PC-9 (cell line): ENCODE results near the gene PPP2R5A. TPM values are rescaled to one million over a fixed set of nuclear protein-coding genes. Genes with fewer than 3 reads are reported as not detected.

ENCODE experiments used
- BruUV-seq: library from RNA; stranded (reverse); fragments of 400-500 nt; replicated peaks from 2 replicates; lab custom pipeline; 2021; lab: Mats Ljungman, UMichigan
- CTCF ChIA-PET: fragments of 300-600 bp; sonication (Branson Sonifier 250); formaldehyde crosslinking; loops from one replicate; lab custom pipeline; 2022; ENCODE audit warnings: antibody characterized with exemption; lab: Charles Lee
- POLR2A ChIA-PET: fragments of 300-600 bp; sonication (Branson Sonifier 250); formaldehyde crosslinking; loops from one replicate; lab custom pipeline; 2022; ENCODE audit warnings: antibody characterized with exemption; ENCODE audit not compliant: unreplicated experiment; lab: Charles Lee
- DNase-seq, 2 experiments: peaks; one replicate each; pipeline versions ENCODE4 v3.0.0 to v3.0.0-alpha.2; 2015 to 2022; ENCODE audit warnings: mixed read lengths in 1 of 2
- H2AFZ ChIP-seq: fragments of 200-600 bp; sonication (generic); 2 replicates; pipeline ENCODE4 v1.8.1; 2017; ENCODE audit warnings: antibody characterized with exemption
- H3F3A ChIP-seq: fragments of 200-600 bp; sonication (generic); 2 replicates; pipeline ENCODE4 v1.8.1; 2017; ENCODE audit warnings: antibody characterized with exemption, mild to moderate bottlenecking, low read depth; ENCODE audit not compliant: insufficient read depth
- H3K27ac ChIP-seq: fragments of 200-600 bp; sonication (generic); 2 replicates; pipeline ENCODE4 v1.6.1; 2016; ENCODE audit warnings: mixed run types
- H3K27me3 ChIP-seq: fragments of 200-600 bp; sonication (generic); 2 replicates; pipeline ENCODE4 v1.6.1; 2016; ENCODE audit warnings: low read depth, mixed run types; ENCODE audit not compliant: insufficient read depth
- H3K36me3 ChIP-seq: fragments of 200-600 bp; sonication (generic); 2 replicates; pipeline ENCODE4 v1.6.1; 2016; ENCODE audit warnings: low read depth, mixed run types
- H3K4me1 ChIP-seq: fragments of 200-600 bp; sonication (generic); replicated peaks from 2 replicates; pipeline ENCODE4 v1.6.1; 2016; ENCODE audit warnings: mixed run types; ENCODE audit not compliant: insufficient read depth
- H3K4me2 ChIP-seq: fragments of 200-600 bp; sonication (generic); 2 replicates; pipeline ENCODE4 v1.6.1; 2017; ENCODE audit warnings: mixed run types
- H3K4me3 ChIP-seq: fragments of 200-600 bp; sonication (generic); 2 replicates; pipeline ENCODE4 v1.6.1; 2016; ENCODE audit warnings: mixed run types
- H3K79me2 ChIP-seq: fragments of 200-600 bp; sonication (generic); 2 replicates; pipeline ENCODE4 v1.6.1; 2017; ENCODE audit warnings: low read depth, mixed run types
- H3K9me2 ChIP-seq: fragments of 200-600 bp; sonication (generic); 2 replicates; pipeline ENCODE4 v1.8.1; 2017; ENCODE audit warnings: mild to moderate bottlenecking; ENCODE audit not compliant: insufficient read depth
- H3K9me3 ChIP-seq: fragments of 200-600 bp; sonication (generic); 2 replicates; pipeline ENCODE4 v1.8.1; 2016; ENCODE audit warnings: low read depth; ENCODE audit not compliant: insufficient read depth
- H4K20me1 ChIP-seq: fragments of 200-600 bp; sonication (generic); 2 replicates; pipeline ENCODE4 v1.8.1; 2017; ENCODE audit not compliant: insufficient read depth
- CTCF ChIP-seq: fragments of 200-600 bp; sonication (generic); conservative IDR thresholded peaks from 2 replicates; pipeline ENCODE4 v1.6.1; 2017; ENCODE audit warnings: mixed run types, antibody characterized with exemption, mild to moderate bottlenecking, moderate library complexity
- EZH2 ChIP-seq: fragments of 200-600 bp; sonication (generic); IDR thresholded peaks from 2 replicates; pipeline ENCODE4 v1.8.0; 2017; ENCODE audit warnings: antibody characterized with exemption, low read depth
- intact Hi-C: fragments of 100-400 bp; cut with micrococcal nuclease; formaldehyde crosslinking; loops from one replicate; pipeline ENCODE4 v1.10.0; 2022; ENCODE audit not compliant: unreplicated experiment
- total RNA-seq: library from RNA; stranded (reverse); gene quantifications from 2 replicates; pipeline ENCODE4 v1.2.3, GENCODE V29; 2021

The PPP2R5A gene
- total RNA-seq, 1 experiment from 2014 or later = 26.7 TPM

- intact Hi-C loops = no loop called here
- Histone ChIP-seq H3K36me3 (peaks cover 12% of the 10 kb centered on the region; the same call in 1 of the 2 replicates), H3K4me2 (no peak overlapping the region), H3K9me3 (no peaks in the 10 kb centered on the region), H3K4me1 (no peaks in the 10 kb centered on the region), H4K20me1 (peaks cover 7% of the 10 kb centered on the region; the same call in 1 of the 2 replicates), H2AFZ (no peak overlapping the region), H3K4me3 (no peak overlapping the region), H3K9me2 (no peaks in the 10 kb centered on the region), H3F3A (peaks cover 4% of the 10 kb centered on the region; the same call in 1 of the 2 replicates), H3K79me2 (no peaks in the 10 kb centered on the region), H3K27me3 (no peaks in the 10 kb centered on the region), H3K27ac (no peak overlapping the region)
- no TSS peak for BruUV-seq
- CTCF ChIA-PET = interaction anchor here (1.0 kb wide), 1 partner anchor 274 kb away, joined by 4 read pairs; no protein-coding TSS in a partner anchor
- DNase-seq = no peak
- TF ChIP-seq CTCF = no peak
- TF ChIP-seq EZH2 = no peak
- POLR2A ChIA-PET = no interaction called here
Measured at GRCh38 chr1:212344905-212345304, 59.7 kb downstream of the PPP2R5A start.

- H3K79me2 ChIP-seq = no peaks in the 10 kb centered on the region
- H3K27ac ChIP-seq = no peak overlapping the region
- peaks cover 4% of the 10 kb centered on the region; the same call in 1 of the 2 replicates for H3F3A ChIP-seq
- no peak overlapping the region for H3K4me3 ChIP-seq
- H3K9me2 ChIP-seq = no peaks in the 10 kb centered on the region
- POLR2A ChIA-PET = no interaction called here
- DNase-seq = no peak
- H3K4me1 ChIP-seq = no peaks in the 10 kb centered on the region
- no peak overlapping the region for H2AFZ ChIP-seq
- CTCF ChIA-PET = no interaction called here
- intact Hi-C loops = no loop called here
- peaks cover 12% of the 10 kb centered on the region; the same call in 1 of the 2 replicates for H3K36me3 ChIP-seq
- no peaks in the 10 kb centered on the region for H3K9me3 ChIP-seq
- H4K20me1 ChIP-seq = peaks cover 7% of the 10 kb centered on the region; the same call in 1 of the 2 replicates
- H3K27me3 ChIP-seq = no peaks in the 10 kb centered on the region
- no peak for TF ChIP-seq CTCF
- no peak for TF ChIP-seq EZH2
- BruUV-seq = no TSS peak
- H3K4me2 ChIP-seq = no peak overlapping the region
Measured at GRCh38 chr1:212346601-212347000, 61.4 kb downstream of the PPP2R5A start.

GRCh38 chr1:212351588-212352362 lies 66.6 kb downstream of the PPP2R5A start:
- DNase-seq = no peak
- H3K27me3 ChIP-seq = no peaks in the 10 kb centered on the region
- intact Hi-C loops = no loop called here
- ChIA-PET POLR2A (no interaction called here), CTCF (no interaction called here)
- no peaks in the 10 kb centered on the region for H3K4me1 ChIP-seq
- 0 out of 2 replicates have a peak, but pooled peaks cover 3% of the 10 kb centered on the region for H4K20me1 ChIP-seq
- no TSS peak for BruUV-seq
- no peak overlapping the region for H3K4me2 ChIP-seq
- H3K9me2 ChIP-seq = no peaks in the 10 kb centered on the region
- H2AFZ ChIP-seq = no peak overlapping the region
- no peaks in the 10 kb centered on the region for H3K79me2 ChIP-seq
- peaks cover 12% of the 10 kb centered on the region; the same call in 1 of the 2 replicates for H3K36me3 ChIP-seq
- H3K9me3 ChIP-seq = no peaks in the 10 kb centered on the region
- no peak overlapping the region for H3K27ac ChIP-seq
- TF ChIP-seq EZH2 (no peak), CTCF (no peak)
- no peak overlapping the region for H3K4me3 ChIP-seq
- H3F3A ChIP-seq = peaks cover 7% of the 10 kb centered on the region; the same call in 1 of the 2 replicates
